Sigmoid colon (tissue), 4 donors: ENCODE results near the gene UNC5C.

Experiments
- CTCF ChIP-seq, 4 experiments: fragments of 450-650 bp in 3 of 4; fragments of 200-600 bp in 1 of 4; IDR thresholded peaks; one replicate each; pipeline ENCODE4 v1.5.1; 2016 to 2019; ENCODE audit warnings: antibody characterized with exemption in 4 of 4, mild to moderate bottlenecking in 3 of 4, moderate library complexity in 2 of 4
- EP300 ChIP-seq, 4 donors: sonication (generic); formaldehyde crosslinking; IDR thresholded peaks; one replicate each; pipeline ENCODE4 v1.6.1; 2017; ENCODE audit warnings: antibody characterized with exemption in 4 of 4
- POLR2A ChIP-seq, 2 donors: fragments of 450-650 bp; IDR thresholded peaks; one replicate each; pipeline ENCODE4 v1.6.1; 2016; ENCODE audit warnings: antibody characterized with exemption in 2 of 2, mild to moderate bottlenecking in 2 of 2, moderate library complexity in 2 of 2
- POLR2AphosphoS5 ChIP-seq, 4 donors: sonication (generic); formaldehyde crosslinking; IDR thresholded peaks; one replicate each; pipeline ENCODE4 v1.6.1; 2017; ENCODE audit warnings: antibody characterized with exemption in 4 of 4

- TF ChIP-seq CTCF (IDR thresholded peaks at IDR 0.05) (no peak), POLR2A (IDR thresholded peaks at IDR 0.05) (no peak), POLR2AphosphoS5 (IDR thresholded peaks at IDR 0.05) (no peak), EP300 (IDR thresholded peaks at IDR 0.05) (no peak)
Observed at GRCh38 chr4:95186666-95187065, 362.1 kb downstream of the UNC5C start.
